NCI-H345 (cell line): Measurements from ENCODE around the gene DSCAML1.
A peak's percentile ranks its signal among the peaks of the same experiment; 100 is the strongest.

Experiments used
- DNase-seq: peaks from one replicate; lab custom pipeline; 2025; lab: John Stamatoyannopoulos, UW

DSCAML1 gene

DNA sequence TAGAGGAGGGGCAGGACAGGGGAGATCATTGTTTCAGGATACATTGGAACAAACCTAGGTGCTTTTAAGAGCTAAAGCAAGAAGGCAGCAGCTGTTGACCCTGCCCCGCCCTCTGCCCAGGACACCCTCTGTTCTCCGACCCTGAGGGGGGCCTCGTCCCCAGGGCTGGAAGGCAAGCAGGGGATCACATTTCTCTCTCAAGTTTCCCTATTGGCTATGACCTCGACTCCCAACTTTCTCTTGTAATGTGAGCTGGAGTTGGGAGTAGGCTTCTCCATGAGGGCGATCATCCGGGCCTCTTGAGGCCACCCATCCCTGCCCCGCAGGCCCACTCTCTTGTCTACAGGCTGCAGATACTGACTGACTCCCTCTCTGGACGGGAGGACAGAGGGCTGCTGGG lies 37.7 kb downstream of the DSCAML1 start:
- DNase-seq = peak; percentile 48

DNA sequence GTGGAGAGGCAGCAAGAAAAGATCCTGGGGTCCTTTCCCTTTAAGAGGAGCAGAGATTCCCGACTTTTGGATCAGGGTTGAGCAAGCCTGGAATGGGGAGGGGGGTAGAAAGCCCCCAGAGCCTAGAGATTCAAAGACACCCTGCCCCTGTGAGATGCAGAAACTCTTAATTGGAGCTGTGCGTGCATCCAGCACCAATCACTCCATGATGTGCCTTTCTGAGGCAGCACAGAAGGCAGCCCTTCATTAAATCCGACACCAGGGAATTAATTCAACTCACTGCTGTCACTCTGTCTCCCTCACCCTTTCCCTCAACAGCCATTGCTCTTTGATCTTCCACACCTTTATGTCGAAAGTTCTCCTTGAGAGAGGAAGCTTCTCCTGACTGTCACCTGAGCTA lies 43.0 kb downstream of the DSCAML1 start:
- DNase-seq = no peak

DNA sequence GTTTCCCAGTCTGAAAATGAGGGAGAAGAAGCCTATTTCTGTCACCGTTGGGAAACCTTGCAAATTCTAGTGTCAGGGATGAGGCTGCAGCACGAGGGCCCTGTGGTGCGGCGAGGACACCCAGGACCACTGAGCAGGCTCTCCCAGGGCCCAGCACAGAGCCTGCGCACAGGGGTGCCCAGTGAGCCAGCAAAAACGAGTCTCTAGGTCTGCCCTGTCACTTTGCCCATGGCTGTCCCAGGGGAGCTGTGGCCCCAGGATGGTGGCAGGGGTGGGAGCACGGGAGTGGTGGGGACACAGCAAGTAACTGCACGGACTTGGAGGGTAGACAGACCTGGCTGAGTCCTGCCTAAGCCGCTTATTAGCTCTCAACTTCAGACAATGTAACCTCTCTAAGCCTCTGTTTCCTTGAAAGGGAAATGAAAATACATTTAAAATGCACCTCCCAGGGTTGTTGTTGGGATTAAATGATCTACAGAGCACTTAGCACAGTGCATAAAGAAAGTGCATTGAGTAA lies 44.2 kb downstream of the DSCAML1 start:
- DNase-seq = no peak

DNA sequence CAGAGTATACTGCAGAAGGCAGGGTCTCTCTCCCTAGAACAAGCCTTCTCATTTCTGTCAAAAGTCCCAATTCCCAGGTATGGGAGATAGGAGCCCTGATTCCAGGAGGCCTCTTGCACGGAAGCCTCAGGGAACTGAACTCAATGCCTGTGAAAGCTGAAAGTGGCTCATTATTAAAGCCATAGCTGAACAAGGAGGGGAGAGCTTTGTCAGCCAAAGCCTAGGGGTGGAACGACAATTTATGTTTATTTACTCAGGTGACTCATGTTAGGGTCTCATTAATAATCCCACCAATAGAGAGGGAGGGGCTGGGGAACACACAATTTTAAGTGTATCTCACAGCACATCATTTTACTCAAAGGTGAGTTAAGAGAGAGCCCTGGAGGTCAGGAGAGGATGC lies 44.9 kb downstream of the DSCAML1 start:
- no peak for DNase-seq

DNA sequence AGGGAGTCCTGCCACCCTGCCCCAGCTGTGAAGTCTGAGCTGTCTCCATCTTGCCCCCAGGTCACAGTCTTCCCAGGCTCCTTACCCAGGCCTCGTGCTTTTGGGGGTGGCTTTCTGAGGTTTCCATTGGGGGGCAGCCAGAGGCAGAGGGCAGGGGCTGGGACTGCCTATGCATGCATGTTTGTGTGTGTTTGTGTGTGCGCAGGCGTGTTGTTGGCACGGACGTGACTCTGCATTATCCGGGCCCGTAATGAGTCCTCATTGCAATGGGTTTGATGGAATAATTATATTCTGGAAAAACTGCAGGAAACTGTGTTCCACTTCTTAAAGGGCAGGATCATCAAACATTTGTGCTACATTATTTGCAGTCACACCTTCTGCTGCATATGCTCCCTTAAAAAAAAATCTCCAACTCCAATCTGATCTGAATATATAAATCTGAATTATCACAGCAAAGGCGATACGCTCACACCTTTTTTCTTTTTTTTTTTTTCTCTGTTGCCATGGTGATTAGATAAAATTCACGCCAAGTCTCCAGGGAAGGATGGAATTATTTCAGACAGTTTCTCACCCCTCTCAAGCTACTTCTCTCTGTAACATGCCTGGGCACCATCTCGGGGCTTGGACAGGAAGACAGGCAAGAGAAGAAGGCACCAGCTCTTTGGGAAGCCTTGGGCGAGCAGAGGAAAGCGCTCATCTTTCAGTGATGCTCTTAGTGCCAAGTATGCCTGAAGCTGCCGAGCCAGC lies 45.9 kb downstream of the DSCAML1 start:
- DNase-seq = no peak

DNA sequence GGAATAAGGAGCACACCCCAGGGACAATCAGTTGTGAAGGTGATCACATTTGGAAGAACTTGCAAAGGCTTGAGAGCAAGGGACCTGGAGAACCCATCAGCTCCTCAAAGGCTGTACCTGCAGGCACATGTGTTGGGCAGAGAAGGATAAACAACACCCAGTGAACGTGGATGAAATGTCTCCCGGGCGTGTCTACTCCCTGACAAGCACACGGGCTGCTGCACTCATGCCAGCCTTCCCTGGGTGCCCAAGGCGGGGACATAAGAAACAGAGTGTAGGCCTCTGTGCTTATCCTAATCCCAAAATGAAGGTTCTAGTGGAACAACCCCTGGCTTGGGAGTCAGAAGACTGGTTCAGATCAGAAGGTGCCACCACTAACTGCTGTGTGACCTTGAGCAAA lies 46.7 kb downstream of the DSCAML1 start:
- no peak for DNase-seq

DNA sequence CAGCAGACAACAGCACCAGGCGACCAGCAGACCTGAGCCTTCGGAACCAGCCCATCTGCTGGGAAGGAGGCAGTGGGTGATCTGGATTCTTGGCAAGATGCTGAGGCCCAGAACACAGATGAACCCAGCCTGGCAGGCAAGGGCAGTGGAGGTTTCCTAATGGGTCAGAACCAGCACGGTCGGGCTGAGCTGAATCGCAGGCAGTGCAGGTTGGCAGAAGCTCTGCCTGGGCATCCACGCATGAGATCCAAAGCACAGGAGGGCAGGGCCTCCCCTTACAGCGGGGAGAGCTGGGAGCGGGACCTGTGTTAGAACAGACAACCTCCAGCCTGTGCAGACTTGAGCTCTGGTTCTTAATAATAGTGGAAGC lies 47.5 kb downstream of the DSCAML1 start:
- DNase-seq = no peak

DNA sequence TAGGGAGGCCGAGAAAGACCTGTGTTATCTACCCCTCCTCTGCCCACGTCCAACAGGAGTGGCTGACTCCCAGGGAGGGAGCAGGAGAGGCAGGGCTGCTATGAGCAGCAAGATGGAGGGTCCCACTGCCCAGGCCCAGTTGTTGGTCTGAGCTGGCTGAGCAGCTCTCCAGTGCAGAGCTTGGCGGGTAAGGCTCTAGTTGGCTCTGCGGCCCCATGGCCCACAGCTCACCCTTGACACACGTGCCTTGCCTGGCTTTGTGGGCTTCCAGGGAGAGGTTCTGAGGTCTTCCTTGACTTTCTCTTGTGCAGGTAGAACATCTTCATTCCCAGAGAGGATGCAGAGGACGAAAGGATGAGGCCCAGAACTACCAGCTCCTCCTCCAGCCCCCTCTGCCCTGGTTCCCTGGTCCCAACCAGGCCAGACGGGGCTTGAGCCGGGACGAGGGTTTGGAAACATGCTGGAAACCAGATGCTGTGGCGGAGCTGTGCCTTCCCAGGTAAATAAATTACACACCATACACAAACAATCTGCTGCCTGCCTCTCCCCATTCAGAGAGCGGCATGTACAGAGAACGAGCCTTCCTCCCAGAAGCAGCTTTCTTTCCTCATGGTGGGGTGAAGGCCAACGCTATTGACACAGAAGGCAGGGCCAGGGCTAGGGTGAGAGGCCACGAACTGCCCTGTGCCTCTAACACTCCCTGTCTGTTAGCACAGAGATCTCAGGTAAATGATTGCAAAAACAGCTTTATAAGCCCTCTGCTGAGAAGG lies 48.1 kb downstream of the DSCAML1 start:
- DNase-seq = no peak

DNA sequence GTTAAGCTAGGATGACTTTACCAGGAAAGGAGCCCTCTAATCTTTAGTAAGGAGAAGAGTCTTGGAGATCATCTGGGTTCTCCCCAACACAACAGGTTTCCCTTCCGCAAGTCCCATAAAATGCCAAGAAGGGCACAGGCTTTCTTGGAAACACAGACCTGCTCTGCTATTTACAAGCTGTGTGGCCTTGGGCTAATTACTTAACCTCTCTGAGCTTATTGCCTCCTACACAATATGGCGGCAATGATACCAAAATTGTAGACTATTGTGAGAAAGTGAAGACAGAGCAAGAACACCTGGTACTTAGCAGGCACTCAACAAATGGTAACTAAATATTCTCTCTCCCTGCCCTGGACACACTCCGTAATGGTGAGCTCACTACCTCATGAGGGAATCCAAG lies 49.1 kb downstream of the DSCAML1 start:
- no peak for DNase-seq

DNA sequence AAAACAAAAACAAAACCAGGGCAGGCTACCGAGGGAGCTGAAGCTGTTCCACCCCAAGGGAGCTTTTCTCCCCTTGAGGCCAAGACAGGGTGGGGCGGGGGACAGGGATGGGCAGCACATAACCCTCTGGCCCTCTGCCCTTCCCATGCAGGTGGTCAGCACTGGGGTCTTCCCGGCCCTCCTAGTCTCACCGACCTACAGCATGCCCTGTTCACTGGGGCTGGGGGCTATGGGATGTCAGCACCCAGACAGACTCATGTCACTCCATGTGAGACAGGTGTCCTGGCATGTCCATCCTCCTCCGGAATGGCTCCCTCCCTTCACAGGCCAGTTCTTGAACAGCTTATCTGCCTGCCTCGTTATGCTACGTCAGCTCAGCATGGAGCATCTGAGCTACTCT lies 51.7 kb downstream of the DSCAML1 start:
- DNase-seq = no peak

DNA sequence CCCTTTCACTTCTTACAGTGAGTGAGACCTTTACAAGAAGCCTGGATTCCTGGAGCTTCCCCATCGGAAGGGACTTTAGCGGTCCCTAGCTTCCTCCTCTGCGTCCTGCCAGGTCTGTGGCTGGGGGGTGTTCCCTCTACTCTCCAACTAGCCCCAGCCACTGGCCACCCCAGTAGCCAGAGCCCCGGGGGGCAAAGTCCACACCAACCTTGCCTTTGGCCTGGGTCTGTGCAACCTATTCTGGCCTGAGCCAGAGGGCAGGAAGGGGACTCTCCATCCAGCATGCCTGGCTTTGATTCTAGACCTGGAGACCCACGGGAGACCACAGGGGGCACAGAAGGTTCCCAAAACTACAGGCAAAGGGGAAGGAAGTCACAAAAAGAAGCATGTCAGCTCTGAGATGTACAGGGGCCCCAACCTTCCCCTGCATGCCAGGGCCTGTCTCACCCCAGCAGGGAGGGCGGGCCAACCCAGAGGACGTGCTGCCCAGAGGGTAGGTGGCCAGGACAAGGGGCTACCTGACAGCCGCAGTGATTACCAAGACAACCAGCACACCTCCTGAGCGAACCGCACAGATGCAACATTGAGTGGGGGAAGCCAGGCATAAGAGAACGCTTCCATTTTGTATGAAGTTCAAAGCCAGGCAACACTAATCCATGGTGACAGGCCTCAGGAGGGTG lies 52.4 kb downstream of the DSCAML1 start:
- no peak for DNase-seq

DNA sequence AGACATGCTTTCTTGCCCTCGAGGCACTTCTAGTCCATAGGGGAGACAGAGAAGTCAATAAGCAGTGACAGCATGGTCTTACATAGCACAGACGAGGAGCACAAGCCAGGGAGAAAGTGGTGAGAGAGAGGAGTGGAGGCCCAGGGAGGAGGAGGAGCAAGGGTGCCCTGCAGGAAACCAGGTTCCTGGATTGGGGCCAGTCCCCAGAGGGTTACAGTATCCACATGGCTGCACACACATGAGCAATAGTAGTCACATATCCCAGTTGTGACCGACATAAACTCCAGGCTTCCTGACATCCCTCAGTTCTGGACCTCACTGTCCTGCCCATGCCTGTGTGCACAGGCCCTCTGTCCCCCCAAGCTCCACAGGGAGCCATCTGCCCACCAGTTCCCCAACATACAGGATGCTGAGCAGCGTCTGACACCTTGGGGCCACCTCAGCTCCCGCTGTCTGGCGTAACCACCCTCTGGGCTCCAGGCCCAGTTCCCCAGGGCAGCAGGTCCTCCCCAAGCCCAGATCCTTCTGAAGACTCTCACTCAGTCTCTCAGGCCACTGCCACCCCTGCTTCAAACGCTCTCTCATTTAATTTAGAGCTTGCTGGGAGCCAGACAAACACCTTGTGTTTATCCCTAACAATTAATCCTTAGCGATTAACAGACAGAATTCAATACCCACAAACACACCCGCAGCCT lies 53.7 kb downstream of the DSCAML1 start:
- peak; percentile 65 for DNase-seq

DNA sequence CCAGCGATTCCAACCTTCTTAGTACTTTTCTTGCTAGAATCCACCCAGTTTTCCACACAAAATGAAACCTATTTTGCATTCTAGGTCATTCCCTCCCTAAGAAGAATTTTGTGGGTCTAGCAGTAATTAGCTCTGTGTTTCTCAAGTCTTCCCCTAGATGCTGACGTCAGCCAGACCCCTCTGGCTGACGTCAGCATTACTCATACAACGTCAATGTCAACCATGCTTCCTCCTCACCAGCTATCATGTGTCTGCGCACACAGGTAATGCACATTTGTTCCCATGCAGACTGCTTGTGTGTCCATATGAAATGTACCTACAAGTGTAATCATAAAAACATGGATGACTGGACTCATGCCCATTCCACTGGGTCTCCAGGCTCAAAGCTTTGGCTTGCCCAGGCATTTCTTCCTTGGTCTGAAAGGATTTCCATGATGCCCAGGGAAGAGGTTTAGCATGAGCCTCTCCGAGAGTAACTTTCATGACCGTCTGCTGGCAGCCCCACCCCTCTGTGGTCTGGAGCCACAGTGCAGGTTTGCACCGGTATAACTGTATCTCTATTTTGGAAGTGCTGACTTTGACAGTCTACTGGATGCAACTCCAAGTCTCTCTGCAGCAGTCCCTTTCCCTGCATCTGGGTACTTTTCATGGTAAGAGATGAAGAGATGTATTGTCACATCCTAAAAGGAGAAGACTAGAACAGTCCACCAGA lies 58.6 kb downstream of the DSCAML1 start:
- no peak for DNase-seq

DNA sequence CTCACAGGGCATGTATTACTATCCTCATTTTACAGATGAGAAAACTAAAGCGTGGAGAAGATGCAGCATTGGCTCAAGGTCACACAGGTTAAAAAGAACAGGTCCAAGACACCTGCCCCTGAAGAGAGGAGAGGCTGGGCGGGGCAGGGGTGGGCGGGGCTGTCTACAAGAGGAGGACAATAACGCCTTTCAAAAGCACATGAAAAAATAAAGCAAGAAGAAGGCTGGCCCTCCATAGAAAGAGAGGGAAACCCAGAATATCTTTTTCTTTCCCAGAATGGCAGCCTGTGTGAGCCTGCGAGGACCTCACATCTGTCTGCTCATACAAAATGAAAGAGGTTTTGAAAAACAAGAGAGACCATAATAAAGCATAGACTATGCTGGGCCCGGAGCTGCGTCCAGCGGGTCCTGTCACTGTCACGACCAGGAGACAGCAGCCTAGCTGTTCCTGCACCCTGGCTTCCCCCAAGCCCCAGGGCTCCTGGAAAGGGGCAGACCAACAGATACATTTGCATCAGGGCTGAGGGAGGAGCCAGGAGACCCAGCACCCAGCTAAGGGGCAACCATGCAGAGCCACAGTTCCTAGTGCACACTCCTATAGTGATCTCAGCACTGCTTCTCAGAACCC lies 61.6 kb downstream of the DSCAML1 start:
- DNase-seq = no peak

DNA sequence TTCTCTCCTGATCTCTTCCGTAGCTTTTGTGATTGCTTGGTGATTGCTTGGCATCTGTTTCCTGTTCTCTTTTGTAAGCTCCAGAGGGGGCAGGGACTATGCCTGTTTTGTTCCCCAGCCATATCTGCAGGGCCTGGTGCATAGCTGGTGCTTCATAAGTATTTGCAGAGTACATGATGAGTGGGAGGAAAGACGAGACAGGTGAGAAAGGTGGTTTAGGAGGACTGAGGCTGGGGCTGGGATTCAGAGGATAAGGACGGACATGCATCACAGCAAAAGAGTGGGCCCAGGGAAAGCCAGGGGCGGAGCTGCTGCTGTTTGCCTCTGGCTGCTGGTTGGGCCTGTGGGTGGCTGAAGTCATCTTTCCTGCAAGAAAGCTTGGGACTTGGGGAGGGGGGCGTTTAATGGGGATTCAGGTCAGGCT lies 62.4 kb downstream of the DSCAML1 start:
- peak; percentile 79 for DNase-seq

DNA sequence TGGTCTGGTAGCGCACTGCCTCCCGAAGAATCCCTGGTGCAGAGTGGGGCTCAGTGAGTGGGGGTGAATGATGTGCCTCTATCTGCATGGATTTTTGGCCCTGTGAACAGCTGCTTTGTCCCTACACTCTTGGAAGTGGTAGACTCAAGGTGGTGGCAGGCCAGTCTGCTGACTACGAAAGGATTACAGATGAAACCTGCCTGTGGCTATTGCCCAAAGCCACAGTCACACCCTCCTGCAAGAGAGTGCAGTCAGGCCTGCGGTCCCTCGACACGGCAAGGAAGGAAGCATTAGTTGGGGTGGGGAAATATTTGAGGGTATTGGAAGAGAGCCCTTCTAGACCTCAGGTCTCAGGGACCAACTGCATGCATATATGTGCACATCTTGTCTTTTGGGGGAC lies 63.7 kb downstream of the DSCAML1 start:
- no peak for DNase-seq

DNA sequence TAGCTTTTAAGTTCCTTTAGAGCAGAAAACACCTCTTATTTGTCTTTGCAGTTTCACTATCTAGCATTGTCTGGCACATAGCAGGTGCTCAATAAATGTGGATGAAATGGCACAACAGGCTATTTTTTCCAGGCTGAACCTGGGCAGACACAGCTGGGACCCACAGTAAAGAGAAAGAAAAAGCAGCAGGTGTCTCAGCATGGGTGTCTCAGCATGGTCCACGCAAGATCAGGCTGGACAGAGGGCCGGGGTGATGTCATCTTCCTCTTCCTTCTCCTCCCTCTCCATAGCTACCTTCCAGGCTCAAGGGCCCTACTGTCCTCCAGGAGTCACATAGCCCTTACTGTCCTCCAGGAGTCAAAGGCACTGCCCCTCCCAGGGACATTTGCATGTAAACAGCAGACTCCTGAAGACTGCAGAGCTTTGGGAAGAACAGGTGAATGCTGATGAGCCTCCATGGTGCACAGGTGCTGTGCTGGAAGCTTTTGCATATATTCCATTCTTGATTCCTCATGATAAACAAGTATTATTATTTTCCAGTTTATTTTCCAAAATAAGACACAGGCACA lies 65.2 kb downstream of the DSCAML1 start:
- DNase-seq = no peak

DNA sequence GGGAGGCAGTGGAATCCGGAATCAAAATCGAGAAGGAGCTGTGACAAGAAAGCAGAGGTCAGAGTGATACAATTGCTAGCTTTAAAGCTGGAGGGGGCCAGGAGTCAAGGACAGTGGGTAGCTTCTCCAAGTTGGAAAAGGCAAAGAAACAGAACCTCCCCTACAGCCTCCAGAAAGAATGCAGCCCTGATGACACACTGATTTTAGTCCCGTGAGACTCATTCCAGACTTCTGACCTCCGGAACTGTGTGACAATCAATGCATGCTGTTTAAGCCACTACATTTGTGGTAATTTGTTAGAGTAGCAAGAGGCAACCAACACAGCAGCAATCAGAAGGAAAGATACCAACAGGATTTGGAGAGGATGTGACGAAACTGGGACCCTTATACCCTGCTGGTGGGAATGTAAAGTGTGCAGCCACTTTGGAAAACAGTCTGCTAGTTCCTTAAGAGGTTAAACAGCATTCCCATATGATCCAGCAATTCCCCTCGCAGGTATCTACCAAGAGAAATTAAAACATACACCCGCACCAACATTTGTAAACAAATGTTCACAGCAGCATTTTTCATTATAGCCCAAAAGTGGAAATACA lies 66.7 kb downstream of the DSCAML1 start:
- no peak for DNase-seq

DNA sequence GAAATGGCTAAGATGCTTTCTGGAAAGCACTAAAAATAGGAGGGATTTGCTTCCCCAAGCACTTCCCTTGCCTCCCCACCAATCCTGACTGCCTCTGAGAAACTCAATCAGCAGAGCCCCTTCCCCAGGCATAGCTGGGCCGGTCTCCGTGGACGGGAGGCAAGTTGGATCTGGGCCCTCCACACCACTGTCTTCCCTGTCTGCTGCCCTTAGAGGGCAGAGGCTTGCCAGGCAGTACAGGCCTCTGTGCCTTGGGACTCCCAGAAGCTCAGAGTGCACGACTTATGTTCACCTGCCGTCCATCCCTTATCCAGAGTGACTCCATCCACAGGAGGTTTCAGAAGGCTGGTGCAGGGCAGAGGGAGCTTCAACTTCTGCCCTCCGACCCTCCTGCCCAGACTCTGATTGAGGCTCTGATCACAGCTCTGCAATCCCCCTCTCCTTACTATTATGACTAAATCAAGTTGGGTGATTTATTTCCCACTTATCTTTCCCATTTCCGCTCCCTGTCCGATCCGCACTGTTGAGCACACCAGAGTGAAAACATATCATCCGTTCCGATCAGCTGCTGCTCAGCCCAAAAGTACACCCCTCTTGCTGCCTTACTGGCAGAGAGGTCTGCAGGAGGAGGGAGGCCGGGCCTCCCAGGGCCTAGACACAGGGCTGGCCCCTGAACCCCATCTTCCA lies 71.8 kb downstream of the DSCAML1 start:
- DNase-seq = no peak

DNA sequence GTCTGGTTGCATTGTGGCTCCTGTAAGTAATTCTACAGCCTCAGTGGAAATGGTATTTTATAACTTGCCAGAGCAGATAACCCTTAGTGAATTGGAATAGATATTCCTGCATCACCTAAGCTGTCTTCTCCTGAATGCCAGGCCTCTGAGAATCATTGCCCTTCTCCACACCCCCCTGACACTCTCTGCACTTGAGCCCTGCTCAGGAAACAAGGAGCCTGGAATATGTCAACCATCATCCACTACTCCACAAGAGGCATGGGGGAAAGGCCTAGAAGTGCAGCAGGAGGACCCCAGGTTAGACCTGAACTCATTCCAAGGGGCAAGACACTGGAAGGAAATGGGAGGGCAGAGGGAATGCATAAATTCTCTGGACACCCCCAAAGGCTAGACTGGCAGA lies 72.4 kb downstream of the DSCAML1 start:
- no peak for DNase-seq
